Measurements from ENCODE around the gene JRKL. TPM values are rescaled to one million over a fixed set of nuclear protein-coding genes. Genes with fewer than 3 reads are reported as not detected.
A peak's percentile ranks its signal among the peaks of the same experiment; 100 is the strongest.

Gene JRKL
- total and polyA plus RNA-seq, 2 of the 13 experiments (the other 11 are each of a cell fraction or from before 2014, with no cell fraction given) = 3.2 to 4.5 TPM

- TF ChIP-seq HNRNPL (IDR thresholded peaks at IDR 0.05; ENCODE audit: low read depth, low read length) (0 out of 2 replicates have a peak, but pooled peaks have one; percentile 34), MYPOP (CRISPR knock-in tag; IDR thresholded peaks at IDR 0.05) (0 out of 2 replicates have a peak, but pooled peaks have one; percentile 22), ZBTB8A (CRISPR knock-in tag; IDR thresholded peaks at IDR 0.05; ENCODE audit: borderline replicate concordance, low read depth) (peak; percentile 98; the same call in 1 of the 2 replicates), CREBL2 (CRISPR knock-in tag; IDR thresholded peaks at IDR 0.05; ENCODE audit: borderline replicate concordance) (0 out of 2 replicates have a peak, but pooled peaks have one; percentile 1), ELF3 (CRISPR knock-in tag; IDR thresholded peaks at IDR 0.05) (peak; percentile 38; the same call in 1 of the 2 replicates), FOSL1 (CRISPR knock-in tag; IDR thresholded peaks at IDR 0.05; ENCODE audit: borderline replicate concordance) (0 out of 2 replicates have a peak, but pooled peaks have one; percentile 30), ZNF598 (CRISPR knock-in tag; IDR thresholded peaks at IDR 0.05; ENCODE audit: borderline replicate concordance) (peak; percentile 57; the same call in 1 of the 2 replicates), TFAP4 (IDR thresholded peaks at IDR 0.05; ENCODE audit: borderline replicate concordance, low read depth) (peak; percentile 71; the same call in 1 of the 2 replicates), PHF21A (CRISPR knock-in tag; IDR thresholded peaks at IDR 0.05) (peak; percentile 64), GLI4 (CRISPR knock-in tag; IDR thresholded peaks at IDR 0.05; ENCODE audit: borderline replicate concordance) (0 out of 2 replicates have a peak, but pooled peaks have one; percentile 24), TFDP1 (CRISPR knock-in tag; IDR thresholded peaks at IDR 0.05; ENCODE audit: borderline replicate concordance) (peak; percentile 46; the same call in 1 of the 2 replicates), DZIP1 (CRISPR knock-in tag; IDR thresholded peaks at IDR 0.05) (0 out of 2 replicates have a peak, but pooled peaks have one; percentile 1), NFE2 (CRISPR knock-in tag; IDR thresholded peaks at IDR 0.05) (no peak), CREM (IDR thresholded peaks at IDR 0.05) (peak; percentile 34; the same call in 1 of the 2 replicates), CREM (CRISPR knock-in tag; IDR thresholded peaks at IDR 0.05) (no peak), ASH2L (IDR thresholded peaks at IDR 0.05; ENCODE audit: insufficient read length, low read depth, low read length) (peak; percentile 74), HOXA5 (CRISPR knock-in tag; IDR thresholded peaks at IDR 0.05) (peak; percentile 3; the same call in 1 of the 2 replicates), ZNF776 (CRISPR knock-in tag; IDR thresholded peaks at IDR 0.05) (0 out of 2 replicates have a peak, but pooled peaks have one; percentile 12), JUNB (CRISPR knock-in tag; IDR thresholded peaks at IDR 0.05; ENCODE audit: borderline replicate concordance) (no peak), MXI1 (IDR thresholded peaks at IDR 0.05; ENCODE audit: borderline replicate concordance, low read depth, low read length) (0 out of 3 replicates have a peak, but pooled peaks have one; percentile 4), ZNF605 (CRISPR knock-in tag; IDR thresholded peaks at IDR 0.05) (peak; percentile 74; the same call in 1 of the 2 replicates), U2AF1 (optimal IDR thresholded peaks at IDR 0.05; ENCODE audit: low read depth, low read length) (no peak)
These were observed 708 bp upstream of the JRKL start (continued) for GRCh38 chr11:96388891-96389719.

Data from HepG2 (cell line).